GM12891 (cell line): ENCODE results near the gene LRP5.

Experiments
- DNase-seq: peaks from one replicate; pipeline ENCODE4 v3.0.0; 2011; ENCODE audit warnings: low spot score; ENCODE audit not compliant: insufficient read length
- FAIRE-seq: peaks from 2 replicates; lab custom pipeline; 2011; peaks lifted over from hg19 to GRCh38; lab: Jason Lieb, UNC
- PAX5 ChIP-seq: IDR thresholded peaks from 2 replicates; pipeline ENCODE4 v1.6.1; 2011; ENCODE audit warnings: low read length, moderate library complexity, mild to moderate bottlenecking; ENCODE audit not compliant: insufficient read depth, severe bottlenecking
- POLR2A ChIP-seq: IDR thresholded peaks from 2 replicates; pipeline ENCODE4 v1.6.1; 2011; ENCODE audit warnings: low read depth, low read length, control low read depth
- POLR2AphosphoS5 ChIP-seq: IDR thresholded peaks from 2 replicates; pipeline ENCODE4 v1.6.1; 2011; ENCODE audit warnings: low read depth, low read length, control low read depth
- POU2F2 ChIP-seq: IDR thresholded peaks from 2 replicates; pipeline ENCODE4 v1.6.1; 2011; ENCODE audit warnings: low read depth, mild to moderate bottlenecking, control low read depth, low read length, moderate library complexity
- SPI1 ChIP-seq: IDR thresholded peaks from 2 replicates; pipeline ENCODE4 v1.6.1; 2011; ENCODE audit warnings: low read depth, low read length, control low read depth
- TAF1 ChIP-seq: IDR thresholded peaks from 2 replicates; pipeline ENCODE4 v1.6.1; 2011; ENCODE audit warnings: low read depth, low read length, control low read depth

The LRP5 gene

GRCh38 chr11:68270196-68271022, 42.0 kb upstream of the LRP5 start:
- FAIRE-seq (no peak), DNase-seq (no peak)
- TF ChIP-seq PAX5 (no peak), POLR2A (no peak), TAF1 (no peak), POU2F2 (no peak), POLR2AphosphoS5 (no peak), SPI1 (no peak)

- FAIRE-seq (peak; percentile 69), DNase-seq (no peak)
These were observed 41.2 kb upstream of the LRP5 start for GRCh38 chr11:68271023-68271780.

GRCh38 chr11:68271781-68272608, 40.4 kb upstream of the LRP5 start, which contains the start of gene C11orf24:
TSS of gene C11orf24 (minus strand) at chr11:68271973. CDS start at chr11:68263767, 8,206 bp downstream.
- peak; percentile 81 for TF ChIP-seq TAF1
- peak; percentile 74; the same call in 1 of the 2 replicates for TF ChIP-seq POLR2AphosphoS5
- peak; percentile 33; the same call in 1 of the 2 replicates for TF ChIP-seq SPI1
- TF ChIP-seq PAX5 = peak; percentile 28
- TF ChIP-seq POU2F2 = no peak
- peak; percentile 67 for TF ChIP-seq POLR2A
- DNase-seq = peak; percentile 94
- peak; percentile 82 for FAIRE-seq

More at GRCh38 chr11:68271023-68271780, 41.2 kb upstream of the LRP5 start:
- TF ChIP-seq POLR2A = no peak
- TF ChIP-seq POLR2AphosphoS5 = no peak; the same call in 1 of the 2 replicates
- TF ChIP-seq POU2F2 = peak; percentile 69
- no peak for TF ChIP-seq PAX5
- 0 out of 2 replicates have a peak, but pooled peaks have one; percentile 20 for TF ChIP-seq TAF1

DNA sequence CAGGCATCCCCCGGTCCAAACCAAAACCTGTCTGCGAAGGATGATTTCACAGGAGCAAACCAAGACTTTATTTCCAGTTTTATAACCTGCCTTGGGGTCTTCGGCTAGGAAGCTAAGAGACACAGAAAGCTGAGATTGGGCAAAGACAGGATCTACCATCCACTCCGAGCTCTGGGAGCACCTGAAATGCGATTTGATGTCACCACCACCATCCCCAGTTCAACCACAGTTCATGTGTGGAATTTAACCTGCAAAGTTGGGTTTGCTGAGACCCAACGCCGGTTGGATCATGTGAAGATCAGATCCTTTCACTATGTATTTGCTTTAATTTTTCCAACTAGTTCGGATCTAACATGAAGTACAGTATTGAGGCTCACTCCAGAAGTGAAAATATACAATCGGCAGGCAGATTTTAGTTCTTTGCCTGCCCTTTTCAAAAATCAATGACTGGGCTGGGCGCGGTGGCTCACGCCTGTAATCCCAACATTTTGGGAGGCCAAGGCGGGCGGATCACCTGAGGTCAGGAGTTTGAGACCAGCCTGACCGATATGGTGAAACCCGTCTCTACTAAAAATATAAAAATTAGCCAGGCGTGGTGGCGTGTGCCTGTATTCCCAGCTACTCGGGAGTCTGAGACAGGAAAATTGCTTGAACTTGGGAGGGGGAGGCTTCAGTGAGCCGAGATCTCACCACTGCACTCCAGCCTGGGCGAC, 39.2 kb upstream of the LRP5 start:
- no peak for DNase-seq
- TF ChIP-seq TAF1 (no peak), POLR2A (no peak), SPI1 (no peak), PAX5 (no peak), POU2F2 (no peak), POLR2AphosphoS5 (no peak)
- FAIRE-seq = no peak

DNA sequence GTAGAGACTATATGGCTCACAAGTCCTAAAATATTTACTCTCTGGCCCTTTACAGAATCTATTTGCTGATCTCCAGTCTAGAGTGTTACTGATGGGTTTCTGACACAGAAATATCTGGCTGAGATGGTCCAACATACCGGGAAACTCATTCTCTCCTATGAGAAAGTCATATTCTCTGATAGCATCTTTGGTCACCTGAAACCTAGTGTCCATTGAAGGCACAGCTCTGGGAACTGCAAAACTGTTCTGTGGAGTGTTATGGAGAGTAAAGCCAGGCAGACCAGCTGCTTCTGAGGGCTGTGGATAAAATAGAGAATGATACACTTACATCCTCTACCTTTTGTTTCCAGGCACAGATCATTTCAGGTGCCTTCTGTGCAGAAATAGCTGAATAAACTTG, 38.1 kb upstream of the LRP5 start:
- no peak for DNase-seq
- TF ChIP-seq POLR2AphosphoS5 (no peak), PAX5 (no peak)
- FAIRE-seq = no peak

DNA sequence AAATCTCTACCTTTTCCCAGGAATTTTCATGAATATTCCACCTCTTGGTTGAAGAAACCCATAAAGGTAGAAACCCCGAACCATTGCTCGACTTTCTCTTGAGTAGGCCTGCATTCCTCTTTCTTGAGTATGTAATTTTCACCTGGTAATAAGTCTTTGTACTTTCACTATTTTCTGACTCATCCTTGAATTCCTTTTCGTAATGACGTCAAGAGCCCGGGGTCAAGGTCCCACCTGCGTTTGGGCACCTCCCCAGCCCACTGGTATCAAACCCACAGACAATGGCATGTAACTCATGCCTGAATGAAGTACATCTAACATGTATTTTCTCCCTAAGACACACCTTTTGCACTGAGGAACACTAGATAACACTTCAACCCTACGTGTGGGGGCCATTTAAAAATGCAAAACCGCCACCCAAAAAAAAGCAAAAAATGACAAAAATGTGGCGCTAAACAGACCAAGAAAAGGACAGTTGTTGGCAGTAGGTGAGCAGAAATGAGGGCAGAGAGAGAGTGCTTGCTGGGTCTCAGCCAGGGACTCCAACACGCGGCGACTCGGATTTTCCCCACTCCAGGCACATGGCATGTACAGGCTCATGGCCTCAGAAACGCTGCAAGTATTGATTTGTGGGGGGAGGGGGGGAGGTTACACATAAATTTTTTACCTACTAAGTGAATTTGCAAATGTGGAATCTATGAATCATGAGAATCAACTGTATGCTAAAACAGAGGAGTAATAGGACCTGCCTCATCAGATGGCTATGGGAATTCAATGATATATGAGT, 36.5 kb upstream of the LRP5 start:
- TF ChIP-seq POU2F2 = no peak
- no peak for TF ChIP-seq TAF1
- no peak for TF ChIP-seq PAX5
- TF ChIP-seq SPI1 = no peak
- TF ChIP-seq POLR2AphosphoS5 = no peak
- no peak for TF ChIP-seq POLR2A
- FAIRE-seq (no peak), DNase-seq (no peak)

DNA sequence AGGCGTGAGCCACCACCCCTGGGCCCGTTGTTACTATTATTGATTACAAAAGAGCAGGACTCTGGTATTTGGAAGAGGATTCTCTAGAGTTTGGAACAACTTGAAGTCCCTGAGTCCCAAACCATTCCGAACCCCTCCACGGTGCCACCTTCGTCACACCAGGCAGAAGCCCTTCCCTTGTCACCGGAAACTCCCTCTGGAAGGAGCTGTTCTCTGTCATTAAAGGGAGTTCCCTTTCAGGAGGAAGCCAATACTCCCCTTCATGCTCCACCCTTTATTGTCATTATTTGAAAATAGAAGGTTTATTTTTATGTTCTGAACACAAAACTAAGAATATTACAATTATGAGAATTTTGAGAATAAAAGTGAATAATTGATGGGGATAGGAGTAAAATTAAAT, 35.5 kb upstream of the LRP5 start:
- DNase-seq (no peak), FAIRE-seq (no peak)
- no peak for TF ChIP-seq POLR2AphosphoS5
- TF ChIP-seq TAF1 = no peak
- no peak for TF ChIP-seq POLR2A
- TF ChIP-seq POU2F2 = no peak
- no peak for TF ChIP-seq PAX5
- TF ChIP-seq SPI1 = no peak

GRCh38 chr11:68279676-68280075, 32.7 kb upstream of the LRP5 start:
- TF ChIP-seq POLR2A (no peak), PAX5 (no peak), TAF1 (no peak), POU2F2 (no peak), POLR2AphosphoS5 (no peak), SPI1 (no peak)
- DNase-seq = no peak
- no peak for FAIRE-seq
